ENCODE measurements around the gene EGFLAM.

DNA sequence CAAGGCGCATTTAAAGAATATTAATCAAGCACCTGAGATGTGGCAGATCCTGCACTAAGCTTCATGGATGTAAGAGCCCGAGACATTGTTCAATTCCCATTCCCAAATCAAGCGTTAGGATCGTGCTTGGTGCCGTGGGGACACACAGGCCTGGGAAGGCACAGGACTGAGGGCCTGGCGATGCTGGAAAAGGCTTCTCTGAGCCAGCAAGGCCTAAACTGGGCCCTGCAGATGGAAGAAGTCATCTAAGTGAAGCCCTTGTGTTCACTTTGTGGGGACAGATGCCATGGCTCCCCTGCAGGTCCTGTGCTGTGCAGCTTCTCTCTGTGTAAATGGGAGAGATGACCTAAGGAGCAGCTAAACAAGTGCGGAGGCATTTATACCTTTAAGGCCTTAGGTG lies 214.2 kb downstream of the EGFLAM start:
- TF ChIP-seq, protein P1, sequence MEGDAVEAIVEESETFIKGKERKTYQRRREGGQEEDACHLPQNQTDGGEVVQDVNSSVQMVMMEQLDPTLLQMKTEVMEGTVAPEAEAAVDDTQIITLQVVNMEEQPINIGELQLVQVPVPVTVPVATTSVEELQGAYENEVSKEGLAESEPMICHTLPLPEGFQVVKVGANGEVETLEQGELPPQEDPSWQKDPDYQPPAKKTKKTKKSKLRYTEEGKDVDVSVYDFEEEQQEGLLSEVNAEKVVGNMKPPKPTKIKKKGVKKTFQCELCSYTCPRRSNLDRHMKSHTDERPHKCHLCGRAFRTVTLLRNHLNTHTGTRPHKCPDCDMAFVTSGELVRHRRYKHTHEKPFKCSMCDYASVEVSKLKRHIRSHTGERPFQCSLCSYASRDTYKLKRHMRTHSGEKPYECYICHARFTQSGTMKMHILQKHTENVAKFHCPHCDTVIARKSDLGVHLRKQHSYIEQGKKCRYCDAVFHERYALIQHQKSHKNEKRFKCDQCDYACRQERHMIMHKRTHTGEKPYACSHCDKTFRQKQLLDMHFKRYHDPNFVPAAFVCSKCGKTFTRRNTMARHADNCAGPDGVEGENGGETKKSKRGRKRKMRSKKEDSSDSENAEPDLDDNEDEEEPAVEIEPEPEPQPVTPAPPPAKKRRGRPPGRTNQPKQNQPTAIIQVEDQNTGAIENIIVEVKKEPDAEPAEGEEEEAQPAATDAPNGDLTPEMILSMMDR (IDR thresholded peaks at IDR 0.05; ENCODE audit: extremely low read depth in 1 of 2, insufficient read depth in 1 of 2, low read depth in 1 of 2, low read length in 2 of 2): no peak
- no peak for TF ChIP-seq EZH2 (IDR thresholded peaks at IDR 0.05; ENCODE audit: borderline replicate concordance, low read depth, low read length, severe bottlenecking)
- no peak for TF ChIP-seq POLR2AphosphoS5 (IDR thresholded peaks at IDR 0.05; ENCODE audit: insufficient read depth, low read depth, low read length)
- TF ChIP-seq POLR2A (IDR thresholded peaks at IDR 0.05; ENCODE audit: low read depth, low read length): no peak
